BLaER1 treated with 17β-estradiol and CSF1 and Interleukin-3, amounts not matched to agents 10 nM and 100 nM (cell line): Measurements from ENCODE around the gene ABHD10.
"Not testable (repeated sequence)": the region's sequence is repeated elsewhere in the genome, so short reads cannot be mapped to it uniquely, and the experiment has no call there.

Experiments used
- H3K27ac ChIP-seq, 11 experiments: shearing (Covaris generic); formaldehyde crosslinking; 2 replicates each; pipeline ENCODE4 v1.8.1; 2022
- H3K27me3 ChIP-seq, 11 experiments: shearing (Covaris generic); formaldehyde crosslinking; 2 replicates each; pipeline ENCODE4 v1.8.1; 2022
- H3K36me3 ChIP-seq, 11 experiments: shearing (Covaris generic); formaldehyde crosslinking; 2 replicates each; pipeline ENCODE4 v1.8.1; 2022
- H3K4me1 ChIP-seq, 10 experiments: shearing (Covaris generic); formaldehyde crosslinking; 2 replicates each; pipeline ENCODE4 v1.8.1; 2022
- H3K4me2 ChIP-seq, 11 experiments: shearing (Covaris generic); formaldehyde crosslinking; 2 replicates each; pipeline ENCODE4 v1.8.1; 2022
- H3K4me3 ChIP-seq, 10 experiments: shearing (Covaris generic); formaldehyde crosslinking; 2 replicates each; pipeline ENCODE4 v1.8.1; 2022
- H3K9ac ChIP-seq, 11 experiments: shearing (Covaris generic); formaldehyde crosslinking; 2 replicates each; pipeline ENCODE4 v1.8.1; 2022
- H3K9me3 ChIP-seq, 11 experiments: shearing (Covaris generic); formaldehyde crosslinking; replicated peaks in 1 of 11; 2 replicates each; pipeline ENCODE4 v1.8.1; 2022
- H4K20me1 ChIP-seq, 11 experiments: shearing (Covaris generic); formaldehyde crosslinking; 2 replicates each; pipeline ENCODE4 v1.8.1; 2022
- Cebpa-rat ChIP-seq, 11 experiments: shearing (Covaris generic); IDR thresholded peaks; 2 replicates each; pipeline ENCODE4 v1.8.1; 2022

ABHD10 gene

GRCh38 chr3:112027142-112027541 lies 48.3 kb downstream of the ABHD10 start:
- no peak overlapping the region for H3K9ac ChIP-seq
- no peak overlapping the region for H3K4me3 ChIP-seq
- no peak overlapping the region for H3K27ac ChIP-seq
- peaks cover 0 to 4% (median 0%) of the 10 kb centered on the region in 11 experiments; a peak in 2 of 22 replicates for H3K9me3 ChIP-seq
- H3K27me3 ChIP-seq = no peaks in the 10 kb centered on the region
- H3K4me1 ChIP-seq = no peaks in the 10 kb centered on the region; a peak in 1 of 20 replicates
- TF ChIP-seq Cebpa-rat (IDR thresholded peaks at IDR 0.05) = no peak
- H4K20me1 ChIP-seq = no peaks in the 10 kb centered on the region; a peak in 1 of 22 replicates
- no peaks in the 10 kb centered on the region for H3K36me3 ChIP-seq
- H3K4me2 ChIP-seq = no peak overlapping the region

- Histone ChIP-seq H3K4me1 (no peaks in the 10 kb centered on the region), H3K9ac (no peak overlapping the region), H3K27me3 (no peaks in the 10 kb centered on the region), H3K4me3 (no peak overlapping the region), H3K27ac (no peak overlapping the region), H4K20me1 (no peaks in the 10 kb centered on the region; a peak in 1 of 22 replicates), H3K36me3 (no peaks in the 10 kb centered on the region), H3K9me3 (peaks cover 0 to 4% (median 0%) of the 10 kb centered on the region in 11 experiments; a peak in 2 of 22 replicates), H3K4me2 (no peak overlapping the region)
- TF ChIP-seq Cebpa-rat (IDR thresholded peaks at IDR 0.05) = no peak
Observed at GRCh38 chr3:112027826-112028225, 49.0 kb downstream of the ABHD10 start.

GRCh38 chr3:112030901-112031300 lies 52.1 kb downstream of the ABHD10 start:
- no peak overlapping the region for H3K9ac ChIP-seq
- no peak for TF ChIP-seq Cebpa-rat (IDR thresholded peaks at IDR 0.05)

GRCh38 chr3:112032098-112032731 lies 53.4 kb downstream of the ABHD10 start:
- Histone ChIP-seq H3K9me3 (peaks cover 0 to 2% (median 0%) of the 10 kb centered on the region in 11 experiments; a peak in 1 of 22 replicates), H3K4me2 (no peak overlapping the region), H3K27ac (no peak overlapping the region), H3K4me1 (no peaks in the 10 kb centered on the region), H4K20me1 (no peaks in the 10 kb centered on the region; a peak in 1 of 22 replicates), H3K4me3 (no peak overlapping the region), H3K9ac (no peak overlapping the region), H3K36me3 (no peaks in the 10 kb centered on the region), H3K27me3 (no peaks in the 10 kb centered on the region)
- TF ChIP-seq Cebpa-rat (IDR thresholded peaks at IDR 0.05) = no peak

More at GRCh38 chr3:112030901-112031300, 52.1 kb downstream of the ABHD10 start:
- no peaks in the 10 kb centered on the region for H3K27me3 ChIP-seq
- no peak overlapping the region for H3K27ac ChIP-seq
- no peak overlapping the region for H3K4me2 ChIP-seq
- no peak overlapping the region for H3K4me3 ChIP-seq
- no peaks in the 10 kb centered on the region for H3K36me3 ChIP-seq
- H3K4me1 ChIP-seq = no peaks in the 10 kb centered on the region
- no peaks in the 10 kb centered on the region for H3K9me3 ChIP-seq
- H4K20me1 ChIP-seq = no peaks in the 10 kb centered on the region; a peak in 1 of 22 replicates

- Histone ChIP-seq H3K36me3 (no peaks in the 10 kb centered on the region), H3K4me3 (no peak within 1 kb of the TSS), H3K9me3 (peaks cover 0 to 6% (median 0%) of the 10 kb centered on the region in 11 experiments; a peak in 1 of 22 replicates), H3K4me1 (no peaks in the 10 kb centered on the region; a peak in 1 of 20 replicates), H4K20me1 (no peaks in the 10 kb centered on the region; a peak in 1 of 22 replicates), H3K27ac (no peak within 1 kb of the TSS), H3K4me2 (no peak within 1 kb of the TSS), H3K9ac (no peak within 1 kb of the TSS), H3K27me3 (no peaks in the 10 kb centered on the region)
- TF ChIP-seq Cebpa-rat (IDR thresholded peaks at IDR 0.05) = no peak
Observed at GRCh38 chr3:112034436-112034835, 55.6 kb downstream of the ABHD10 start, which contains the start of gene TMPRSS7. Gene TMPRSS7, plus strand, starts transcription at chr3:112034736. Its CDS starts 110 bp downstream, at chr3:112034846.

- no peak for TF ChIP-seq Cebpa-rat (IDR thresholded peaks at IDR 0.05)
- H3K4me3 ChIP-seq = no peak overlapping the region
- H3K9me3 ChIP-seq = peaks cover 0 to 6% (median 0%) of the 10 kb centered on the region in 11 experiments; a peak in 1 of 22 replicates
- no peaks in the 10 kb centered on the region for H3K27me3 ChIP-seq
- no peaks in the 10 kb centered on the region for H3K36me3 ChIP-seq
- H3K4me1 ChIP-seq = no peaks in the 10 kb centered on the region; a peak in 1 of 20 replicates
- H3K9ac ChIP-seq = no peak overlapping the region
- H3K4me2 ChIP-seq = no peak overlapping the region
- H3K27ac ChIP-seq = no peak overlapping the region
- no peaks in the 10 kb centered on the region; a peak in 1 of 22 replicates for H4K20me1 ChIP-seq
Observed at GRCh38 chr3:112035241-112035640, 56.4 kb downstream of the ABHD10 start.

GRCh38 chr3:112037194-112037593 lies 58.4 kb downstream of the ABHD10 start:
- H3K4me1 ChIP-seq, H3K27ac ChIP-seq, H3K9me3 ChIP-seq, H3K9ac ChIP-seq, H3K27me3 ChIP-seq, H3K4me3 ChIP-seq, H4K20me1 ChIP-seq, H3K4me2 ChIP-seq, H3K36me3 ChIP-seq: not testable (repeated sequence)

- no peak overlapping the region for H3K4me3 ChIP-seq
- no peaks in the 10 kb centered on the region; a peak in 1 of 20 replicates for H3K4me1 ChIP-seq
- no peak overlapping the region for H3K4me2 ChIP-seq
- no peak for TF ChIP-seq Cebpa-rat (IDR thresholded peaks at IDR 0.05)
- H4K20me1 ChIP-seq = no peaks in the 10 kb centered on the region
- H3K9ac ChIP-seq = no peak overlapping the region
- no peak overlapping the region for H3K27ac ChIP-seq
- no peaks in the 10 kb centered on the region for H3K27me3 ChIP-seq
- no peaks in the 10 kb centered on the region for H3K36me3 ChIP-seq
- peaks cover 0 to 6% (median 0%) of the 10 kb centered on the region in 11 experiments; a peak in 1 of 22 replicates for H3K9me3 ChIP-seq
Observed at GRCh38 chr3:112038863-112039262, 60.0 kb downstream of the ABHD10 start.

- no peaks in the 10 kb centered on the region for H3K27me3 ChIP-seq
- H4K20me1 ChIP-seq = no peaks in the 10 kb centered on the region
- H3K27ac ChIP-seq = no peak overlapping the region
- H3K9me3 ChIP-seq = peaks cover 0 to 6% (median 0%) of the 10 kb centered on the region in 11 experiments; a peak in 1 of 22 replicates
- H3K4me2 ChIP-seq = no peak overlapping the region
- H3K9ac ChIP-seq = no peak overlapping the region
- H3K4me3 ChIP-seq = no peak overlapping the region
- no peak for TF ChIP-seq Cebpa-rat (IDR thresholded peaks at IDR 0.05)
- no peaks in the 10 kb centered on the region; a peak in 1 of 20 replicates for H3K4me1 ChIP-seq
- H3K36me3 ChIP-seq = no peaks in the 10 kb centered on the region
Observed at GRCh38 chr3:112041321-112041720, 62.5 kb downstream of the ABHD10 start.

GRCh38 chr3:112042842-112043280 lies 64.0 kb downstream of the ABHD10 start:
- no peaks in the 10 kb centered on the region for H3K36me3 ChIP-seq
- no peaks in the 10 kb centered on the region for H3K9me3 ChIP-seq

More at GRCh38 chr3:112042842-112043280, 64.0 kb downstream of the ABHD10 start:
- Histone ChIP-seq H3K4me2 (no peak overlapping the region), H3K27me3 (no peaks in the 10 kb centered on the region), H3K27ac (no peak overlapping the region), H3K4me1 (no peaks in the 10 kb centered on the region; a peak in 1 of 20 replicates), H3K4me3 (no peak overlapping the region), H3K9ac (no peak overlapping the region), H4K20me1 (no peaks in the 10 kb centered on the region)
- no peak for TF ChIP-seq Cebpa-rat (IDR thresholded peaks at IDR 0.05)
